ENCODE measurements around the gene TREM1. TPM values are rescaled to one million over a fixed set of nuclear protein-coding genes. Genes with fewer than 3 reads are reported as not detected.

The TREM1 gene
- total RNA-seq, 4 donors from 2014 or later: 1.1 to 9.3 (median 1.2) TPM

DNA sequence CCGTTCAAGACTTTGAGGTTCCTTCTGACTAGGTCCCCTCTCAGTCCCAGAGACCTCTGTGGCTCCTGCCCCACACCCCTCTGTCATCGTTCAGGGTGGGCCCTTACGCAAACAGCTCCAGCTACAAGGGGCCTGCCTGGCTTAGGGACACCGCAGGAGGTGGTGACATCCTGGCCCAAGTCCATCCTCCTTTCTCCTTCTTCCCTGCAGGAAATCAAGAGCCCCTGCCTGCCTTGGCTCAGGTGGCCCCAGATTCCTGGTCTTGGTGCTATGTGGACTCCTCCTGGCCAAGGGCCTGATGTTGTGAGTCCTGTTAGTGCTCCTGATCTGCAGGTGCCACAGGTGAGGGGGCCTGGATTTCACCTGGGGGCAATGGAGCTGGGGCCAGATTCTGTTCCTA is 50.2 kb downstream of the TREM1 start:
- TF ChIP-seq, protein P1, sequence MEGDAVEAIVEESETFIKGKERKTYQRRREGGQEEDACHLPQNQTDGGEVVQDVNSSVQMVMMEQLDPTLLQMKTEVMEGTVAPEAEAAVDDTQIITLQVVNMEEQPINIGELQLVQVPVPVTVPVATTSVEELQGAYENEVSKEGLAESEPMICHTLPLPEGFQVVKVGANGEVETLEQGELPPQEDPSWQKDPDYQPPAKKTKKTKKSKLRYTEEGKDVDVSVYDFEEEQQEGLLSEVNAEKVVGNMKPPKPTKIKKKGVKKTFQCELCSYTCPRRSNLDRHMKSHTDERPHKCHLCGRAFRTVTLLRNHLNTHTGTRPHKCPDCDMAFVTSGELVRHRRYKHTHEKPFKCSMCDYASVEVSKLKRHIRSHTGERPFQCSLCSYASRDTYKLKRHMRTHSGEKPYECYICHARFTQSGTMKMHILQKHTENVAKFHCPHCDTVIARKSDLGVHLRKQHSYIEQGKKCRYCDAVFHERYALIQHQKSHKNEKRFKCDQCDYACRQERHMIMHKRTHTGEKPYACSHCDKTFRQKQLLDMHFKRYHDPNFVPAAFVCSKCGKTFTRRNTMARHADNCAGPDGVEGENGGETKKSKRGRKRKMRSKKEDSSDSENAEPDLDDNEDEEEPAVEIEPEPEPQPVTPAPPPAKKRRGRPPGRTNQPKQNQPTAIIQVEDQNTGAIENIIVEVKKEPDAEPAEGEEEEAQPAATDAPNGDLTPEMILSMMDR (IDR thresholded peaks at IDR 0.05): no peak
- TF ChIP-seq POLR2A (IDR thresholded peaks at IDR 0.05; ENCODE audit: low read depth) (no peak), EP300 (IDR thresholded peaks at IDR 0.05) (no peak), POLR2AphosphoS5 (IDR thresholded peaks at IDR 0.05) (no peak)
- Histone ChIP-seq H3K27me3 (peaks cover 0 to 46% (median 9%) of the 10 kb centered on the region in 4 donors), H3K4me1 (peaks cover 0 to 3% (median 2%) of the 10 kb centered on the region in 4 donors), H3K36me3 (no peaks in the 10 kb centered on the region), H3K9me3 (no peaks in the 10 kb centered on the region), H3K4me3 (no peak overlapping the region), H3K27ac (replicated peaks in 1 of 4) (no peak overlapping the region)
- 89% methylated on average over 4 of the region's 4 CpGs for WGBS
- intact Hi-C loops (cut with DNase I): no loop called here
- peak; percentile 74 for DNase-seq (ENCODE audit: extremely low spot score)

DNA sequence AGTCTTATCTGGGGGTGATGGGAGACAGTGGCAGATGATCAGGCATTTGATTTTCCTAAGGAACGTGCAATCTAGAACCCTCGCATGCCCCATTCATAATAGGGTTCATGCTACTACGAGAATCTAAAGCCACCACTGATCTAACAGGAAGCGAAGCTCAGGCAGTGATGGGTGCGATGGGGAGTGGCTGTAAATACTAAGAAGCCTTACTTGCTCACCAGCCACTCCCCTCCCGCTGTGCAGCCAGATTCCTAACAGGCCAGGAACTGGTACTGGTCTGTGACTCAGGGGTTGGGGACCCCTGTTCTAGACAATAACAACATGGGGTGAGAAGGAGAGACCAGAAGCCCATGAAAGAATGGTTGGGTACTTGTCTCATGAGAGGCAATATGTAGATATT is 53.8 kb downstream of the TREM1 start:
- no peak overlapping the region for H3K4me3 ChIP-seq
- DNase-seq (ENCODE audit: extremely low spot score): peak; percentile 72
- H3K27ac ChIP-seq (replicated peaks in 1 of 4): no peak overlapping the region
- 74% methylated on average over 6 of the region's 6 CpGs for WGBS
- no peaks in the 10 kb centered on the region for H3K4me1 ChIP-seq
- intact Hi-C loops (cut with DNase I): no loop called here
- H3K27me3 ChIP-seq: peaks cover 0 to 33% (median 0%) of the 10 kb centered on the region in 4 donors
- H3K36me3 ChIP-seq: no peaks in the 10 kb centered on the region
- TF ChIP-seq EP300 (IDR thresholded peaks at IDR 0.05): no peak
- TF ChIP-seq POLR2AphosphoS5 (IDR thresholded peaks at IDR 0.05): no peak
- H3K9me3 ChIP-seq: no peaks in the 10 kb centered on the region

DNA sequence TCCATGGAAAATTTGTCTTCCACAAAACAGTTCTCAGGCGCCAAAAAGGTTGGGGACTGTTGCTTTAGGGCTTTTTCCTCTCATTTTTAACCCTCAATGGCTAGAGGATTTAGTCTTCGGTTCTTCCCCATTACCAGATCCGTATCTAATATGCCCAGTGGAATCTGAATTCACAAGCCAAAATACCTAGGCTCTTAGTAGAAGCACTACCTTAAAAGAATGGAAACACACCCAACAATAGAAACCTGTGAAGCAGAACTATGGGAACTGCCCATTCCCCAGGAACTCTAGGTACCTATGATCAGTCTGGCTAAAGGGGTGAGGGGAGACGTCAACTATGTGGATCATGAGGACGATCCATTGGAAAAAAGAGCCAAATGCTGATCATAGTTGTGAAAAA is 55.2 kb downstream of the TREM1 start:
- Histone ChIP-seq H3K27ac (replicated peaks in 1 of 4) (no peak overlapping the region), H3K4me3 (no peak overlapping the region), H3K9me3 (no peaks in the 10 kb centered on the region), H3K36me3 (no peaks in the 10 kb centered on the region), H3K27me3 (peaks cover 0 to 36% (median 7%) of the 10 kb centered on the region in 4 donors), H3K4me1 (no peaks in the 10 kb centered on the region)
- TF ChIP-seq EP300 (IDR thresholded peaks at IDR 0.05) (no peak), POLR2A (IDR thresholded peaks at IDR 0.05; ENCODE audit: low read depth) (no peak), POLR2AphosphoS5 (IDR thresholded peaks at IDR 0.05) (no peak)
- TF ChIP-seq, protein P1 (IDR thresholded peaks at IDR 0.05): no peak
- peak; percentile 42 for DNase-seq (ENCODE audit: extremely low spot score)
- WGBS: 55% methylated on average over 5 of the region's 5 CpGs
- intact Hi-C loops (cut with DNase I): no loop called here

DNA sequence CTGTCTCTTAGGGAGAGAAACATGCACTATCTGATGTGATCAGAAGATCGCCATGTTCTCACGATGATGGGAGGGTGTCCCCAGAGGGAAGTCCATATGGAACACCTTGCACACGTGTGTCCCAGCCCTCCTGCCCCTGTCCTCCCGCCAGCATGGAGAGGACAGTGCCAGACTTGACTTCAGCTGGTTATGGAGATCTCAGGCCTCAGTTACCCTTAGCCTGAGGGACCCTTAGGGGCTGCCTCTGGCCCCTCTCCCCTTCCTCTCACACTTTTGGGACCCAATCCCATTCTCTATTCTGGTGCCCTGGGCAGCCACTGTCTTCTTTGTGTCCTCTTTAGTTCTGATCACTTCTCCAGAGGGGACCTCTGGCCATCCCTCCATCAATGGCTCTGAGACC is 56.8 kb downstream of the TREM1 start:
- no peaks in the 10 kb centered on the region for H3K9me3 ChIP-seq
- H3K4me3 ChIP-seq: no peak overlapping the region
- WGBS: 87% methylated on average over 4 of the region's 4 CpGs
- no peak overlapping the region for H3K27ac ChIP-seq (replicated peaks in 1 of 4)
- H3K27me3 ChIP-seq: peaks cover 0 to 42% (median 10%) of the 10 kb centered on the region in 4 donors
- DNase-seq (ENCODE audit: extremely low spot score): no peak
- TF ChIP-seq, protein P1 (IDR thresholded peaks at IDR 0.05): no peak
- TF ChIP-seq POLR2AphosphoS5 (IDR thresholded peaks at IDR 0.05) (no peak), POLR2A (IDR thresholded peaks at IDR 0.05; ENCODE audit: low read depth) (no peak), EP300 (IDR thresholded peaks at IDR 0.05) (no peak)
- intact Hi-C loops (cut with DNase I): no loop called here
- H3K4me1 ChIP-seq: no peaks in the 10 kb centered on the region
- no peaks in the 10 kb centered on the region for H3K36me3 ChIP-seq

DNA sequence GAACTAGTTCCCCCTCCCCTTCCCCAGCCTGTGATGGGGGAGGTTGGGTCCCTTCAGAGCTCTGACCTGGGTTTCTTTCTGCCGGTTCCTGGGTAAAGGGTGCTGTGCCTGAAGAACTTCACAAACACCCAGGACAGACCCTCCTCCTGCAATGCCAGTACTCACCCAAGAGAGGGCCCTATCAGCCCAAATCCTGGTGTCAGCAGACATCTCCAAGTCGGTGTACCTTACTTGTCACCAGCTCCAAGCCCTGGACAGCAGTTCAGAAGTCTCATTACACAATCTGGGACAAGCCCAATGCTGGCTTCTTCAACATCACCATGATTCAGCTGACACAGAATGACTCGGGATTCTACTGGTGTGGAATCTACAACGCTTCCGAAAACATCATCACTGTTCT is 57.9 kb downstream of the TREM1 start:
- 42% methylated on average over 5 of the region's 5 CpGs for WGBS
- H3K27me3 ChIP-seq: peaks cover 0 to 51% (median 11%) of the 10 kb centered on the region in 4 donors

More for the DNA sequence above, 57.9 kb downstream of the TREM1 start:
- Histone ChIP-seq H3K36me3 (no peaks in the 10 kb centered on the region), H3K9me3 (no peaks in the 10 kb centered on the region), H3K27ac (replicated peaks in 1 of 4) (no peak overlapping the region), H3K4me3 (no peak overlapping the region), H3K4me1 (no peaks in the 10 kb centered on the region)
- intact Hi-C loops (cut with DNase I): no loop called here
- TF ChIP-seq POLR2AphosphoS5 (IDR thresholded peaks at IDR 0.05) (no peak), EP300 (IDR thresholded peaks at IDR 0.05) (no peak), POLR2A (IDR thresholded peaks at IDR 0.05; ENCODE audit: low read depth) (no peak)
- TF ChIP-seq, protein P1 (IDR thresholded peaks at IDR 0.05): no peak
- peak; percentile 42 for DNase-seq (ENCODE audit: extremely low spot score)
